Lung (tissue), 12 donors: ENCODE measurements around the gene ADORA3. TPM values are rescaled to one million over a fixed set of nuclear protein-coding genes. Genes with fewer than 3 reads are reported as not detected.
A peak's percentile ranks its signal among the peaks of the same experiment; 100 is the strongest.

Experiments
- ATAC-seq: fragments of 200-7000 bp; cut with Tn5 transposase; one replicate; pipeline ENCODE4 v1.9.1; 2020; ENCODE audit warnings: moderate number of reproducible peaks; ENCODE audit not compliant: insufficient read depth, low FRiP score
- DNase-seq, 3 donors: peaks; one replicate each; pipeline ENCODE4 v3.0.0-alpha.2; 2013 to 2017
- H3K27ac ChIP-seq, 2 donors: one replicate each; pipeline ENCODE4 v1.5.1; 2013; ENCODE audit warnings: mild to moderate bottlenecking in 2 of 2, moderate library complexity in 2 of 2, control low read depth in 1 of 2, inconsistent platforms in 1 of 2, low read depth in 1 of 2, low read length in 1 of 2
- H3K27me3 ChIP-seq, 3 donors: one replicate each; pipeline ENCODE4 v1.5.1; 2013; ENCODE audit warnings: low read length in 2 of 3; ENCODE audit not compliant: control insufficient read depth in 3 of 3, insufficient read depth in 3 of 3
- H3K36me3 ChIP-seq, 4 donors: one replicate each; pipeline ENCODE4 v1.5.1; 2013; ENCODE audit warnings: low read length in 4 of 4, mild to moderate bottlenecking in 1 of 4, moderate library complexity in 1 of 4; ENCODE audit not compliant: control insufficient read depth in 4 of 4, insufficient read depth in 4 of 4
- H3K4me1 ChIP-seq, 5 donors: one replicate each; pipeline ENCODE4 v1.5.1; 2013; ENCODE audit warnings: low read length in 5 of 5, mild to moderate bottlenecking in 2 of 5, moderate library complexity in 1 of 5; ENCODE audit not compliant: control insufficient read depth in 5 of 5, insufficient read depth in 5 of 5
- H3K4me3 ChIP-seq: one replicate; pipeline ENCODE4 v1.5.1; 2013; ENCODE audit warnings: mild to moderate bottlenecking, control low read depth, moderate library complexity
- H3K9ac ChIP-seq, 2 donors: one replicate each; pipeline ENCODE4 v1.5.1; 2013; ENCODE audit warnings: low read length in 2 of 2, control low read depth in 1 of 2; ENCODE audit not compliant: insufficient read depth in 1 of 2
- H3K9me3 ChIP-seq, 4 donors: one replicate each; pipeline ENCODE4 v1.5.1; 2013; ENCODE audit warnings: low read length in 3 of 4, mild to moderate bottlenecking in 1 of 4, moderate library complexity in 1 of 4; ENCODE audit not compliant: control insufficient read depth in 4 of 4, insufficient read depth in 3 of 4
- CTCF ChIP-seq: IDR thresholded peaks from 2 replicates; pipeline ENCODE4 v1.5.1; 2012; ENCODE audit warnings: mild to moderate bottlenecking; ENCODE audit errors: control extremely low read depth, extremely low read depth
- WGBS, 2 donors: extraction: QIAGEN DNeasy Blood & Tissue Kit; methylation state at CpG; one replicate each; pipeline ENCODE4 v1.1.7; 2013; 5-methylcytosine and 5-hydroxymethylcytosine counted together
- polyA plus RNA-seq, 2 donors: library from polyadenylated mRNA; stranded (reverse); fragments of 200-250 nt; gene quantifications; one replicate each; pipeline ENCODE4 v1.2.1, GENCODE V29; 2013
- total RNA-seq, 2 donors: library from RNA; depleted of rRNA in 1 of 2; stranded (reverse); fragments of >200 nt in 1 of 2; gene quantifications; one replicate each; pipeline ENCODE4 v1.2.1, GENCODE V29; 2014 to 2021
- donor health status: control.
- donor health status: control.
- donor health status: Bipolar disorder and iron deficiency.
- donor health status: healthy.
- donor health status: DM: yes; HTN: yes; CAD: no.

The ADORA3 gene
- total and polyA plus RNA-seq, 4 donors: 1.1 to 10.3 (median 3.9) TPM

GRCh38 chr1:111469539-111469938 is 33.9 kb downstream of the ADORA3 start:
- H3K4me3 ChIP-seq: no peak overlapping the region
- H3K9ac ChIP-seq: no peak overlapping the region
- no peak overlapping the region for H3K27ac ChIP-seq
- H3K4me1 ChIP-seq: peaks cover 0 to 5% (median 0%) of the 10 kb centered on the region in 5 donors
- ATAC-seq (no peak), DNase-seq (no peak)
- peaks cover 4 to 33% (median 18%) of the 10 kb centered on the region in 4 donors for H3K36me3 ChIP-seq
- no peak for TF ChIP-seq CTCF
- H3K9me3 ChIP-seq: no peaks in the 10 kb centered on the region
- no peaks in the 10 kb centered on the region for H3K27me3 ChIP-seq

- H3K27ac ChIP-seq: no peak overlapping the region
- no peak for DNase-seq
- H3K36me3 ChIP-seq: peaks cover 3 to 33% (median 18%) of the 10 kb centered on the region in 4 donors
- TF ChIP-seq CTCF: no peak
- ATAC-seq: no peak
- no peaks in the 10 kb centered on the region for H3K9me3 ChIP-seq
- no peaks in the 10 kb centered on the region for H3K27me3 ChIP-seq
- peaks cover 0 to 3% (median 0%) of the 10 kb centered on the region in 5 donors for H3K4me1 ChIP-seq
- H3K9ac ChIP-seq: no peak overlapping the region
- no peak overlapping the region for H3K4me3 ChIP-seq
These were observed 34.7 kb downstream of the ADORA3 start for GRCh38 chr1:111468717-111469100.

GRCh38 chr1:111467865-111468716 is 35.3 kb downstream of the ADORA3 start:
- DNase-seq: no peak
- H3K4me1 ChIP-seq: peaks cover 0 to 5% (median 0%) of the 10 kb centered on the region in 5 donors
- peaks cover 3 to 34% (median 18%) of the 10 kb centered on the region in 4 donors for H3K36me3 ChIP-seq
- H3K27ac ChIP-seq: peak overlapping the region in 1 of 2 donors; percentile 60
- 94 to 98% methylated on average over 2 of the region's 2 CpGs for WGBS, 2 donors
- peak overlapping the region in 1 of 2 donors; percentile 16 for H3K9ac ChIP-seq
- no peak for TF ChIP-seq CTCF
- no peak overlapping the region for H3K4me3 ChIP-seq
- no peak for ATAC-seq
- no peaks in the 10 kb centered on the region for H3K27me3 ChIP-seq
- H3K9me3 ChIP-seq: no peaks in the 10 kb centered on the region
